ENCODE results near the gene DNAH1. TPM values are rescaled to one million over a fixed set of nuclear protein-coding genes. Genes with fewer than 3 reads are reported as not detected.
A peak's percentile ranks its signal among the peaks of the same experiment; 100 is the strongest.
"Not testable (repeated sequence)": the region's sequence is repeated elsewhere in the genome, so short reads cannot be mapped to it uniquely, and the experiment has no call there.

The DNAH1 gene
- total RNA-seq = 13.8 TPM

DNA sequence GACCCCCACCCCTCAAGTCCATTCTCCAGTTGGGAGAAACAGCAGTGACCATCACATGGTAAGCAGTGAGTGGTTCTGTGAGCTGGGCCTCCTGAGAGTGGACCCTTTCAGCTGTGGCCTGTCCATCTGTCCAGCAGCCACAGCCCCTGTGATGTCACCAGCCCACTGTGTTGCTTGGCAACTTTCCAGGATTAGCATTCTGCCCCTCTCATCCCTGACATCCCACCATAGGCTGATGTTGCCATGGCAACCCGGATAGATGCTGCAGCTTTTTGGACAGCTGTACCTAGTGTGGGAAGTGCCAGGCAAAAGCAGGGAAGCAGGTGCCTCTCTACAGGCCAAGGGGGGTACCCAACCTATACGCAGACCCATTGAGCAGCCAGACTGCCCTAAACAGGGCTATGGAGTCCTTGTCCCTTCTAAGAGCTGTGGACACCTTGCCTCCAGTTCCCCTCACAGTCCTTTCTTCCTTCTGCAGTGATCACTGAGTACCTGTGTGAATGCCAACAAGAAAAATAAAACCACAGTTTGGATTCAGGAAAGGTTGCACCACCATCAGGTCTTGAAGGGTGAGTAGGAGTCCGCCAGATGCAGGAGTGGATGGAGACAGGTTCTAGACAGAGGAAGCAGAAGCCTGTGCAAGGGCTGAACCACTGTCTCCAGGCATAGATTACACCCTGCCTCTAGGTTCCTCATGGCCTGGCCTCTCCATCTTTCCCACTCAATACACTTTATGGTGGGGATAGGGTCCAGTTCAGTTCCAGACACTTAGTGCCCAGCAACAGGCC is at the start of gene DNAH1:
Gene DNAH1, plus strand, starts transcription at position 343 of the 788 bp plus-strand sequence. CDS start 6,124 bp downstream, outside the sequence.
- no peak for DNase-seq (ENCODE audit: low spot score)

DNA sequence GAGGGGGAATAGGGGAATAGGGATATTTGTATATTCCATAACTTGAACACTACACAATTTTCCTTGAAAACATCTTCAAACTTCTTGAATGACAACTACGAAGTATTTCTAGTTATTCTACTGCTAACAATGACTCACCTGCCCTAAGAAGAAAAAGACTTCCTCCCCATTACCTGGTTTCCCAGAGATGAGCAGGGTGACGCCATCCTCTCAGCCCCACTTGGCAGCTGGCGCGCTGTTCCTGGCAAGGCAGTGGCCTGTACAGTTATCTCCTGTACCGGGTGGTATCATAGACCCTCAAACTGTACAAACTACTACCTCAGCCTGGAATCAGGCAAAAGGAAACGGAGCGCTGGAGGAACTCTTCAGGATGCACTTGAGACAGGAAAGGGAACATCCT is 48.1 kb upstream of the DNAH1 start:
- DNase-seq (ENCODE audit: low spot score) = no peak

DNA sequence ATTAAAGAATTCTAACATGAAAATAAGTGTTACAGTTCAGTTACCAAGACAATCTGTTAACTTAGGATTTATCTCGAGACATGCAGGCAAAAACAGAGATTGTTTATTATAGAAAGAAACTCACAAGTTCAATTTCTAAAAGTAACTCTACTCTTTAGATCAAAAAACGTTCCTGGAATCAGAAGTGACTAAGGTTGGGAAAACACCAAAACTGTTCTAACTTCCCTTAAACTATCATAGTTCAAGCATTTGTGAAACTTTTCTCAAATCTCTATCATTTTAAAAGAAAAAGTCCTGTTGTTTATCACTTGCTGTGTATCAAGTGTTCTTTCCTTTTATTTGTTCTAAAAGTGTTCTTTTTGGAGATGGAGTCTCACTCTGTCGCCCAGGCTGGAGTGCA is 46.3 kb upstream of the DNAH1 start:
- no peak for DNase-seq (ENCODE audit: low spot score)

DNA sequence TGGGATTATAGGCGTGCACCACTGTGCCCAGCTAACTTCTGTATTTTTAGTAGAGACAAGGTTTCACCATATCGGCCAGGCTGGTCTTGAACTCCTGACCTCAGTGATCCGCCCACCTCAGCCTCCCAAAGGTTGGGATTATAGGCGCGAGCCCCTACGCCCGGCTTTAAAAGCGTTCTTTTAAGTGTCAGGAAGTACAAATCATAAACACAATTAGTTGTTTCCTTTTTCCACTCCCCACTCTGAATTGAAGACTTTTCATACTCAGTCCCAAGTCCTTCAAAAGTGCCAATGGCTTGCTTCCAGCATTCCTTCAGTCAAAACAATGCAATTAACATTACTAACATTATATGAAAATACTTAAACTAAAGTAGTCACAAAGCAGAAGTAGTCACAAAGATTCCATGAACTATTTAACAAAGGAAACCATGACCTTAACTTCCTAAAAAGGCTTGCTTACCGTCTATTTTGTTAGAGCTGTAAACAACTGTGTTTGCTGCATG is 45.8 kb upstream of the DNAH1 start:
- DNase-seq (ENCODE audit: low spot score) = no peak

DNA sequence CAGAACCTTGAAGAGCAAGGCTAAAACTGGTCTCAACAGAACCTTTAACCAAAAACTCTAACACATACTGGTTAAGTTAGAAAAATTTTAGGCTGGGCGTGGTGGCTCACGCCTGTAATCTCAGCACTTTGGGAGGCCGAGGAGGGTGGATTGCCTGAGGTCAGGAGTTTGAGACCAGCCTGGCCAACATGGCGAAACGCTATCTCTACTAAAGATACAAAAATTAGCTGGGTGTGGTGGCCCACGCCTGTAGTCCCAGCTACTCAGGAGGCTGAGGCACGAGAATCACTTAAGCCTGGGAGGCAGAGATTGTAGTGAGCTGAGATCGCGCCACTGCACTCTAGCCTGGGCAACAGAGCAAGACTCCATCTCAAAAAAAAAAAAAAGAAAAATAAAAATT is 43.9 kb upstream of the DNAH1 start:
- not testable (repeated sequence) for DNase-seq (ENCODE audit: low spot score)

DNA sequence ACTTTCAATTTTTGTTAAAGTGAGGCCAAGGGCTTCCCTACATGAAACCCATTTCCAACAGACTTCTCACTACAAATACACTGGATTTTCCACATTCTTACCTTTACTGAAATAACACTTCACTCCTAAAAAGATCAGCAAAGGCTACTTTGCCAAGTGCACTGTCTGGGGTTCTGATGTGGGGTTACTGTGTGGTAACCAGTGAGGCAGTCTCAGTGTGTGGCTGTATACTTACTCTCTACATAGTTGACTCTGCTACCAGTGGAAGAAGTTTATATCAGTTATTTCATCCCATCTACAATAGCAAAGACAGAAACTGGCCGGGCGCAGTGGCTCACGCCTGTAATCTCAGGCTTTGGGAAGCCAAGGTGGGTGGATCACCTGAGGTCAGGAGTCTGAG is 43.3 kb upstream of the DNAH1 start:
- DNase-seq (ENCODE audit: low spot score) = no peak

DNA sequence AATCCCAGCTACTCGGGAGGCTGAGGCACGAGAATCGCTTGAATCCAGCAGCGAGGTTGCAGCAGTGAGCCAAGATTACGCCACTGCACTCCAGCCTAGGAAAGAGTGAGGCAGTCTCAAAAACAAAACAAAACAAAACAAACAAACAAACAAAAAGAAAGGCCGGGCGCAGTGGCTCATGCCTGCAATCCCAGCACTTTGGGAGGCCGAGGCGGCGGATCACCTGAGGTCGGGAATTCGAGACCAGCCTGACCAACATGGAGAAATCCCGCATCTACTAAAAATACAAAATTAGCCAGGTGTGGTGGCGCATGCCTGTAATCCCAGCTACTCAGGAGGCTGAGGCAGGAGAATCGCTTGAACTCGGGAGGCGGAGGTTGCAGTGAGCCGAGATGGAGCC is 41.3 kb upstream of the DNAH1 start:
- not testable (repeated sequence) for DNase-seq (ENCODE audit: low spot score)

DNA sequence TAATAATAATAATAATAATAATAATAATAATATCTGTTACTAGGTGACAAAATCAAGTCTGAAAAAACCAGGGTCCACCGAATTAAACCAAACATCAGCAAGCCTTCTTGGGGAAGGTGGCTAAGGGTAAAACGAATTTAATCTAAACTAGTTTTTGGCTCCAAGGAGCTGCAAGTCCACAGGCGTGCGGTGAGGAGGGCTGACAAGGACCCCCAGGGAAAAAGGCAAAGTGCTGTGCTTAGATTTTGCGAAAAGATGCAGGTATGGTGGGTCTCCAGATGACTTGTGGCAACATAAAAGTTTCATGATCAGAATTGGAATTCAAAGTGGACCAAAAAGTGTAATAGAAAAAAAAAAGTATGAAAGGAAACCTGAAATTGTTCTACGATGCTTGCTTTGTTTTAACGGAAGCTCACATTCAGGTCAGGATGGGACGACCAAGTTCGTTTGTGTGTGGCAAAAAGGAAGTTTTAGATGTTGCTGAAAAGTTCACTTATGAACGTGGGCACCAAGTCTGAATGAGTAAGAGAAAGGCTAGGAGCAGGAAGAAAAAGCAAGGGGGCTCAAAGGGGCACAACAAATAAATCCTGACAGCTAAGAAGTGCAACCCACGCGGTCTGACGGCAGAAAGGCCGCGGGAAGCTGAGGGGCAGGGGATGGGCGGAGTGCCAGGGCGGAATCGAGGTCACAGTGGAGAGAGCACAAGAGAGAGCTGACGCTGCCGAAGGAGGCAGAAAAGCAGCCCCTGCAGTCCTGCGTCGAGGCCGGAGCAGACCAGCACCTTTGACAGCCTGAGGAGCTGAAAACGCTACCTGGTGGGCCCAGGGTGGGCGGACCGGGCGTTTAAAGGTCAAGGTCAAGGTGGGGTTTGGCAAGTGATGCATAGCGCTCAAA is 38.8 kb upstream of the DNAH1 start:
- DNase-seq (ENCODE audit: low spot score) = peak; percentile 77

DNA sequence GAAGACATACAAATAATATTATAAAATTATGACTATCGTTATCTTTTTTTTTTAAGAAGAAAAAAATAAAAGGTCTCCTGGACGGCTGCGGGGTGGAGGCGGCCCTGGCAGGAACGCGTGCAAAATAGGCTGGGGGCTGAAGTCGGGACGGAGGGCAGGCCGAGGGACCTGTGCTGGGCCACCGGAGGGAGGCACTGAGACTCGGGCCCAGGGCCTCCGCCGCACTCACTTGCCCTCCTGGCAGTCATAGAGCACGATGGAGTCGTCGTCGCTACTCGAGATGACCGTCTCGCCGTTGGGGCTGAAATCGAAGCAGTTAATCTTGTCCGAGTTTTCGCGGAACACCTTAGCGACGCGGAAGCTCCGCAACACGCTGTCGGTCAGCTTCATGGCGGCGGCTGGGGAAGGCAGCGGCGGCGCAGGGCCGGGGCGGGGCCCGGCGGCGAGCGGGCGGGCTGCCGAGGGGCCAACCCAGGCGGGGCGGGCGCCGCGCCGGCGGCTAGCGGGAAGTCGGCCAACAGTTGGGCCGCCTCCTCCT is 38.1 kb upstream of the DNAH1 start:
- DNase-seq (ENCODE audit: low spot score) = no peak

DNA sequence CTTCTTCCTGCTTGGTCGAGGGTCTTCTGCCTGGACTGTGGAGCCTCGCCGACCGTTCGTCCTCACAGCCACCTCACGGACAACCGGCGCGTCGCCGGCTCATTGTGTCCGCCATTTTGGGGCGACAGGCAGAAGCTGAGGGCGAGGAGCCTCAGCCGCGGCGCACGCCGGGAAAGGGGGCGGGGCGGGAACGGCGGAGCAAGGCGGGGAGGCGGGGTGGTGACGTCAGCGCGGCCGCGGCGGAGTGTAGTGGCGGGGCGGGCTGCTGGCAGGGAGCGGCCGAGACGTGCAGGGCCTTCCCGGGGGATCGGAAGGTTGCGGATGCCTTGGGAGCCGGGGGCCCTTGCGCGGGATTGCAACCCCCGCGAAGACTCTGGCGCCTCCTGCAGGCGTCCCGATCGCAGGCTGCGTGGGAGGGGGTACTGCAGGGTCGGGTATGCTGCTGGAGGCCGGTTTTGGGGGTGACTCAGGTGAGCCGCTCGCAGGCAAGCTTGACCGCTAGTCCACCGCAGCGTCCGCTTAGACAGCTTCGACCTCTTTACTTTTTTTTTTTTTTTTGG is 37.5 kb upstream of the DNAH1 start, which contains the start of gene WDR82:
Gene WDR82, minus strand, starts transcription at position 140 of the 560 bp plus-strand sequence. CDS start 288 bp downstream, outside the sequence.
- peak; percentile 97 for DNase-seq (ENCODE audit: low spot score)

DNA sequence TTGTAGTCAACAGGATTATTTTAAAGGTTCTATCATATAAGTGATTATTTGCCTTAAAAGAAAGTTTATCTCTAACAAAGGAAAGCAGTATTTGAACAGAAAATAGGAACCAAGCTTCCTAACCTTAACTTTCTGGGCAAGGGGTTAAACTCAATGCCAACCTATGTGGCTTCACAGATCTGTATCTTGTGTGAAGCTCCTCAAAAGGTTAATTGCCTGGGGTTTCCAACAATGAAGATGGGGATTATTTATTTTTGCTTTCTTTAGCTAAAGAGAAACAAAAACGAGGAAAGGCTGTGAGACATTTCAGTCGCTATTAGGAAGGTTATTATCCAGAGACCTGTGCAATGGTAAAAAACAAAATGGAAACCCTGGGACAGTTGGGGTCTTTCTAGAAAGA is 36.5 kb upstream of the DNAH1 start:
- no peak for DNase-seq (ENCODE audit: low spot score)

DNA sequence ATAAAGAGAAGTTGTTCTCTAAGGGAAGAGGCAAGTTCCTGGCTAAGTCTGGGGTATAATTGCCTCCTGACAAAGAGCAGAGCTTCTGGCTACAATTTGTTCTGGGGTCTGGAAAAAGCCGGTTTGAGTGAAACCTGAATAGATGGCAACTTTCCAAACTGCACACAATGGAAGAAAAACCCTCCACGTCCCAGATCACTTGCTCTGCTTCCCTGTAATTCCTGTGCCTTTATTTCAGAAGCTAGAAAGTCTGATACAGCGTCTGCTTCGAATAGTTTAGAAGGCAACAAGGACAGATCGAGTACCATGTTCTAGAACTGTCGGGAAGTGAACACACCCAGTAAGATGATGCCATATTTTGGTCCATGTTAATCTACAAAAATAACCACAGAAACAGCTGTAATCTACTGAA is 36.1 kb upstream of the DNAH1 start:
- no peak for DNase-seq (ENCODE audit: low spot score)

DNA sequence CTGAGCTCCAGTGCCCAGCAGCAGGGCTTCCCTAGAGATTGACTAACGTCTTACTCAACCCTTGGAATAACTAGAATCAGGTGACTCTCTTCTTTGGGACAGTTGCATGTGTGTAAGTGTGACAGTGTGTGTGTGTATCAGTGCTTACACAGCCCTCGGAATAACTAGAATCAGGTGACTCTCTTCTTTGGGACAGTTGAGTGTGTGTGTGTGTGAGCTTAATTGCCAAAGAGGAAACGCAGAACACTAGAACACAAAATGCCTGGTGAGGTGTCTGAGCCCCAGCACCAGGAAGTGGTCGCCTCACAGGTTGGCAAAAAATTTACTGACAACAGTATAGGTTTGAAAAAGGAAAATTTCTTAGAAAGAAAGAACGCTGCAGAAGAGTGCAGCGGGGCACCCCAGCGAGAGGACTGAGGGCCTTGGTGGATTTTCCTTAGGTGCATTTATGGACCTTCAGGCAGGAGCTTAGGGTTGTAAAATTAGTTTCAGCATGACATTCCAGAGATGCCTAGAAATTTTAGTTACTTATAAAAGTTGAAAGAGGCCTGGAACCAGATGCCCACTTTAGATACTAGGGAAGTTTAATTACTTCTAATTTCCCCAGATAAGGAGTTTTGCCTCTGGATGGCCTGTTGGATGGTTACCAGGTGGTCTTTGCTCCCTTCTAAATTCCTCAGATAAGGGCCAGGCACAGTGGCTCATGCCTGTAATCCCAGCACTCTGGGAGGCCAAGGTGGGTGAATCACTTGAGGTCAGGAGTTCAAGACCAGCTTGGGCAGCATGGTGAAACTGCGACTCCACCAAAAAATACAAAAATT is 33.9 kb upstream of the DNAH1 start:
- DNase-seq (ENCODE audit: low spot score) = no peak

DNA sequence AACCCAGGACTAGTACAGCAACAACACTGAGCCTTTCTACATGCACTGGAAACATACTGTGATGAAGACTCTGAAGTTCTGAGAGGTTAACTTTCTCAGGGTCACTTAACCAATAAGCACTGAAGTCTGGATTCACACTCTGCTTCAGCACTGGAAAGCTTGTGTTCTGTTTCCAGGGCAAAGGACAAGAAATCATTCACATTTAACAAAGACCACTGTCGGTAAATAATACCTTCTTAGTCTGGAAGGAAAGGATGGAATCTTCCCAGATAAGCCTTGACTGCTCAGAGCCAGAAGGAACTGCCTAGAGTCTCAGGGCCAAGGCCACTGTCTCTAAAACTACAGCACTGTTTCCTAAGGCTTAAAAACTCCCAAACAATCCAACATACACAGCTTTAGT is 32.8 kb upstream of the DNAH1 start:
- DNase-seq (ENCODE audit: low spot score) = no peak

DNA sequence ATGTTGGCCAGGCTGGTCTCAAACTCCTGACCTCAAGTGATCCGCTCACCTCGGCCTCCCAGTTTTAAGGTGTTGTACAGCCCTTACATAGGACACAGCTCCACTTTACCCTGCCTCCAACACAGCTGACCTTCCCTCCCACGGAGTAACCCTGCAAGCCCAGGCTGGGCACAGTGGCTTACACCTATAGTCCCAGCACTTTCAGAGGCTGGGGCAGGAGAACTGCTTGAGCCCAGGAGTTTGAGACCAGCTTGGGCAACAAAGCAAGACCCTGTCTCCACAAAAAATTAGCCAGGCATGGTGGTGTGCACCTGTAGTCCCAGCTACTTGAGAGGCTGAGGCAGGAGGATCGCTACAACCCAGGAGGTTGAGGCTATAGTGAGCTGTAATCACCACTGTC is 32.1 kb upstream of the DNAH1 start:
- DNase-seq (ENCODE audit: low spot score) = not testable (repeated sequence)

DNA sequence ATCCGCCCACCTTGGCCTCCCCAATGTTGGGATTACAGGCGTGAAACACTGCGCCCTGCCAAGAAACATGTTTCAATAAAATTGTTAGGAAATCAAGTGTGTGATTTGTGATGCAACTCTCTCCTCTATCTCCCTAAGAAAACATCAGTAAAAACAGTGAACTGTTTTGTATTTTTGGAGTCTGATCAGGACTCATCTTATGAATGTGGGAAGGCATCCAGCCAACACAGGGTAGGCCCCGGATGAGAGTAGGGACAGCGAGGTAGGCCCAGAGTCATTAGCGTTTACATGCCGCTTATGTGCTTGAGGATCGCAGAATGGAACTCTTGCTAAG is 29.4 kb upstream of the DNAH1 start:
- DNase-seq (ENCODE audit: low spot score) = no peak

DNA sequence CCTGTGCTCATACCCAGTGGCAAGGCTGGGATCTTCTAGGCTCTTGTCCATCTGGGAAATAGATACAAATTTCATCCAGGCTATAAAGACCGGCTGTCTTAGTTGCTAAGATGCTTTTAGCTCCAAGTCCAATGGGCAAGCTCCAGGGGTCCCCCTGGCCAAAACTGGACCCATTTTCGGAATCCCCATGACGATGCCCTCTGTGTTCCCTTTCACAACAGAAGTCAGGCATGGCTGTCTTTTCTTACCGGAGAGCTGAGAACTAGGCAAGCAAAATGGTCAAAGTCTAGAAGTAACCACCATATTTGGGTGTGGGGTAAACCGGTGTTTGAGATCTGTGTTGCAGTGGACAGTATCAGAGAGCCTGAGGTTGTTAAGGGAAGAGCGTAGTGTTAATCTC is 27.4 kb upstream of the DNAH1 start:
- no peak for DNase-seq (ENCODE audit: low spot score)

DNA sequence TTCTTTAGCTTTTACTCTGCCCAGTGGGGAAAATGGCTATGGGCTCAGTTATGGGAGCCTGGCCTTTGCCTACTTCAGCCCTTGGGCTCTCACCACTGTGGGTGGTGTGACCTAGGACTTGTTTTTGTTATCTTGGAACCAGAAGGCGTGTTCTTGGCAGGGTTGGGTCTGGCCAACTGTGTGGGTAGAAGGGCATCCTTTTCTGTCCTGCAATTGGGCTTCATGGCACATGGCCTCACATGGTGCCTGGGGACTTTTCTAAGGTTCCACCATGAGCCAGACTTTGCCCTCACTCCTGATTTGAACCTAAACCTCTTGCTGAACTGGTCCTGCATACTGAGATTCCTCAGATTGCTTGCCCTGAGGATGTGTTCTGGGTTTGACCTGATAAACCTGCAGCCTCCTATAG is 26.8 kb upstream of the DNAH1 start:
- peak; percentile 56 for DNase-seq (ENCODE audit: low spot score)

DNA sequence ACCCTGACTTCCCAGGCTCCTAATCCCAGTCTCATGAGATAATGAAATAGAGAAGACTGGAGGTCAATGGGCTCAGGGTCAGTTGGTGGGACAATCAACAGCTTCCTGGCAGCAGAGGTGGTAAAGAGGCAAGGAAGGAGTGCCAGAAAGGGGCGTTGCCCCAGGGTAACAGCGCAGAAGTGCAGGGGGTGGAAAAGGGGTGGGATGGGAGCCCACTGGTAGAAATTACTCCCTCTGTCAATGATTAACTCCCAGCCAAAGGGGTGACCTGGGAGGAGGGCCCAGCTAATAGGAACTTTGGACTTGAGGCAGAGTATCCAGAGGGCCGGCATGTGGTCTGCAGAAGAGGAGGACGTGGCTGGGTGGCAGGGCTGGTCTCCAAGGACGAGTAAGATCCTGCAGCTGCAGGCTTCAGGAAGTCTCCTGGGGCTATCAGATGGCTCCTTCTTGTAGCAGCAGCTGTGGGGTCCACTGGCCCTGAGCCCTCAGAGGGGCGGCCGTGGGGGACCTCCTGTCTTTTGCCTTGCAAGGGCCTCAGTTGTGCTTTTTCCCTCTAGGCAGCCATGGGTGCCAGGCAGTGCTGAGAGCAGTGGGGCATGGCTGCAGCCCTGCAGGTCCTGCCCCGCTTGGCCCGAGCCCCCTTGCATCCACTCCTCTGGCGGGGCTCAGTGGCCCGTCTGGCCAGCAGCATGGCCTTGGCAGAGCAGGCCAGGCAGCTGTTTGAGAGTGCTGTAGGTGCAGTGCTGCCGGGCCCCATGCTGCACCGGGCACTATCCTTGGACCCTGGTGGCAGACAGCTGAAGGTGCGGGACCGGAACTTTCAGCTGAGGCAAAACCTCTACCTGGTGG is 26.1 kb upstream of the DNAH1 start:
- DNase-seq (ENCODE audit: low spot score) = peak; percentile 79
